DMS53 (cell line): ENCODE results near the gene TMEM217.

ENCODE experiments used
- DNase-seq: peaks from one replicate; lab custom pipeline; 2025; lab: John Stamatoyannopoulos, UW

TMEM217 gene

GRCh38 chr6:37243816-37244370 is 14.1 kb downstream of the TMEM217 start:
- no peak for DNase-seq

- no peak for DNase-seq
Observed at GRCh38 chr6:37243131-37243815, 14.7 kb downstream of the TMEM217 start.

- peak; percentile 61 for DNase-seq
Observed at GRCh38 chr6:37242429-37243052, 15.4 kb downstream of the TMEM217 start.

GRCh38 chr6:37241775-37242428 is 16.0 kb downstream of the TMEM217 start:
- no peak for DNase-seq

- no peak for DNase-seq
Observed at GRCh38 chr6:37241131-37241530, 16.8 kb downstream of the TMEM217 start.

GRCh38 chr6:37239950-37240713 is 17.8 kb downstream of the TMEM217 start:
- peak; percentile 81 for DNase-seq

- DNase-seq: no peak
Observed at GRCh38 chr6:37239526-37239925, 18.4 kb downstream of the TMEM217 start.

- no peak for DNase-seq
Observed at GRCh38 chr6:37238381-37238780, 19.6 kb downstream of the TMEM217 start.

GRCh38 chr6:37237789-37238188 is 20.2 kb downstream of the TMEM217 start:
- no peak for DNase-seq

- DNase-seq: no peak
Observed at GRCh38 chr6:37236921-37237320, 21.0 kb downstream of the TMEM217 start.

GRCh38 chr6:37233541-37233940 is 24.4 kb downstream of the TMEM217 start:
- DNase-seq: no peak

GRCh38 chr6:37232430-37233017 is 25.4 kb downstream of the TMEM217 start:
- no peak for DNase-seq

GRCh38 chr6:37230104-37230503 is 27.8 kb downstream of the TMEM217 start:
- no peak for DNase-seq

GRCh38 chr6:37225350-37226169 is 32.4 kb downstream of the TMEM217 start:
- DNase-seq: no peak

GRCh38 chr6:37222992-37223391 is 35.0 kb downstream of the TMEM217 start:
- no peak for DNase-seq

- peak; percentile 99 for DNase-seq
Observed at GRCh38 chr6:37222125-37222967, 35.6 kb downstream of the TMEM217 start.

GRCh38 chr6:37221585-37222124 is 36.3 kb downstream of the TMEM217 start:
- no peak for DNase-seq

GRCh38 chr6:37218511-37218910 is 39.4 kb downstream of the TMEM217 start:
- no peak for DNase-seq

GRCh38 chr6:37218061-37218460 is 39.9 kb downstream of the TMEM217 start:
- peak; percentile 45 for DNase-seq

- no peak for DNase-seq
Observed at GRCh38 chr6:37212268-37212667, 45.7 kb downstream of the TMEM217 start.
